RWPE2 (cell line): Measurements from ENCODE around the gene GKAP1.
"Not testable (repeated sequence)": the region's sequence is repeated elsewhere in the genome, so short reads cannot be mapped to it uniquely, and the experiment has no call there.

Experiments used
- ATAC-seq: fragments of 200-7000 bp; cut with Tn5 transposase; 3 replicates; pipeline ENCODE4 v1.9.1; 2021; ENCODE audit warnings: low read depth
- DNase-seq: peaks from one replicate; pipeline ENCODE4 v3.0.0-alpha.2; 2020; ENCODE audit warnings: low spot score
- H3K27ac ChIP-seq: fragments of 450-650 bp; 2 replicates; pipeline ENCODE4 v1.5.1; 2017; ENCODE audit warnings: mild to moderate bottlenecking; ENCODE audit not compliant: poor library complexity, severe bottlenecking
- H3K27me3 ChIP-seq: fragments of 250-450 bp; sonication (Bioruptor Pico); 2 replicates; pipeline ENCODE4 v1.5.1; 2021; ENCODE audit warnings: mild to moderate bottlenecking, moderate library complexity; ENCODE audit not compliant: insufficient read depth, poor library complexity, severe bottlenecking
- H3K36me3 ChIP-seq: fragments of 250-450 bp; sonication (Bioruptor Pico); 2 replicates; pipeline ENCODE4 v1.5.1; 2020; ENCODE audit warnings: low read depth, mild to moderate bottlenecking, moderate library complexity
- H3K4me1 ChIP-seq: fragments of 250-450 bp; sonication (Bioruptor Pico); 2 replicates; pipeline ENCODE4 v1.5.1; 2021; ENCODE audit warnings: mild to moderate bottlenecking, moderate library complexity; ENCODE audit not compliant: insufficient read depth, poor library complexity, severe bottlenecking
- H3K4me3 ChIP-seq: fragments of 250-450 bp; sonication (Bioruptor Pico); 2 replicates; pipeline ENCODE4 v1.5.1; 2021; ENCODE audit warnings: mild to moderate bottlenecking, moderate library complexity; ENCODE audit not compliant: severe bottlenecking
- H3K9me3 ChIP-seq: fragments of 250-450 bp; sonication (Bioruptor Pico); 2 replicates; pipeline ENCODE4 v1.5.1; 2021; ENCODE audit warnings: mild to moderate bottlenecking, moderate library complexity; ENCODE audit not compliant: severe bottlenecking
- CTCF ChIP-seq: fragments of 450-650 bp; IDR thresholded peaks from one replicate; pipeline ENCODE4 v1.5.1; 2017; ENCODE audit warnings: mild to moderate bottlenecking, moderate library complexity; ENCODE audit not compliant: poor library complexity, severe bottlenecking

Gene GKAP1

DNA sequence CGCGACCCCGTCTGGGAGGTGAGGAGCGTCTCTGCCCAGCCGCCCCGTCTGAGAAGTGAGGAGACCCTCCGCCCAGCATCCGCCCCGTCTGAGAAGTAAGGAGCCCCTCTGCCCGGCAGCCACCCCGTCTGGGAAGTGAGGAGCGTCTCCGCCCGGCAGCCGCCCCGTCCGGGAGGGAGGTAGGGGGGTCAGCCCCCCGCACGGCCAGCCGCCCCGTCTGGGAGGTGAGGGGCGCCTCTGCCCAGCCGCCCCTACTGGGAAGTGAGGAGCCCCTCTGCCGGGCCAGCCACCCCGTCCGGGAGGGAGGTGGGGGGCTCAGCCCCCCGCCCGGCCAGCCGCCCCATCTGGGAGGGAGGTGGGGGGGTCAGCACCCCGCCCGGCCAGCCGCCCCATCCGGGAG, 13.6 kb downstream of the GKAP1 start:
- not testable (repeated sequence) for H3K27ac ChIP-seq, ATAC-seq

GRCh38 chr9:83800236-83801033, 17.1 kb downstream of the GKAP1 start:
- H3K9me3 ChIP-seq: no peaks in the 10 kb centered on the region
- no peak for TF ChIP-seq CTCF
- H3K27ac ChIP-seq: no peak overlapping the region
- DNase-seq (no peak), ATAC-seq (no peak)
- H3K27me3 ChIP-seq: no peaks in the 10 kb centered on the region
- no peaks in the 10 kb centered on the region for H3K36me3 ChIP-seq
- no peak overlapping the region for H3K4me3 ChIP-seq
- no peaks in the 10 kb centered on the region for H3K4me1 ChIP-seq

More for the DNA sequence above, 13.6 kb downstream of the GKAP1 start:
- not testable (repeated sequence) for DNase-seq, H3K4me1 ChIP-seq, H3K9me3 ChIP-seq, H3K27me3 ChIP-seq, H3K36me3 ChIP-seq, H3K4me3 ChIP-seq

GRCh38 chr9:83794051-83794450, 23.5 kb downstream of the GKAP1 start:
- DNase-seq: no peak
- H3K9me3 ChIP-seq: no peaks in the 10 kb centered on the region
- no peak overlapping the region for H3K4me3 ChIP-seq
- H3K4me1 ChIP-seq: no peaks in the 10 kb centered on the region
- ATAC-seq: no peak
- no peaks in the 10 kb centered on the region for H3K36me3 ChIP-seq
- no peak for TF ChIP-seq CTCF
- H3K27me3 ChIP-seq: no peaks in the 10 kb centered on the region
- no peak overlapping the region for H3K27ac ChIP-seq

DNA sequence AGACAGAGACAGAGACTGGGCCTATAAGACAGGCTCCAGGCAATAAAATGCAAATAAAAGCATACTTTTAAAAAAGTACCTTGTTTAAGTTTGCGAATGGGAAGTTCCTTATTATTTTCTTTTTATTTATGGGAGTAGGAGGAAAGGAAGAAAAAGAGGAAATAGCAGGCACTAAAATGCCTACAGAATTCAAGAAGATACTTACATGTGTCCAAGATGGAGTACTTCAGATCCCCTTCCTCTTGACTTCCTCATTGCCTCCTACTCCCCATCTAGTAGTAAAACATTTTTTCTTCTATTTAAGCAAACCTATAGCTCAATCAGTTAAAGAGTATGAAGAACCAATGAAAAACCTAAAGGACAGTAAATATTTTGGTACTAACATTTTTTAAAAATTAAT, 24.8 kb downstream of the GKAP1 start:
- Histone ChIP-seq H3K27me3 (no peaks in the 10 kb centered on the region), H3K4me1 (no peaks in the 10 kb centered on the region), H3K9me3 (no peaks in the 10 kb centered on the region), H3K4me3 (no peak overlapping the region), H3K36me3 (no peaks in the 10 kb centered on the region), H3K27ac (no peak overlapping the region)
- no peak for TF ChIP-seq CTCF
- ATAC-seq: no peak
- no peak for DNase-seq

DNA sequence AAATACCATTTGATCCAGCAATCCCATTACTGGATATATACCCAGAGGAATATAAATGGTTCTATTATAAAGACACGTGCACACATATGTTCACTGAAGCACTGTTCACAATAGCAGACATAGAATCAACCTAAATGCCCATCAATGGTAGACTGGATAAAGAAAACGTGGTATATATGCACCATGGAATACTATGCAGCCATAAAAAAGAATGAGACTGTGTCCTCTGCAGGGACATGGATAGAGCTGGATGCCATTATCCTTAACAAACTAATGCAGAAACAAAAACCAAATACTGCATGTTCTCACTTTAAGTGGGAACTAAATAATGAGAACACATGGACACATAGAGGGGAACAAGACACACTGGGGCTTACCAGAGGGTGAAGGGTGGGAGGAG, 39.4 kb downstream of the GKAP1 start:
- DNase-seq (no peak), ATAC-seq (no peak)
- no peaks in the 10 kb centered on the region for H3K4me1 ChIP-seq
- H3K36me3 ChIP-seq: no peaks in the 10 kb centered on the region
- no peak for TF ChIP-seq CTCF
- no peaks in the 10 kb centered on the region for H3K9me3 ChIP-seq
- no peaks in the 10 kb centered on the region for H3K27me3 ChIP-seq
- no peak overlapping the region for H3K27ac ChIP-seq
- no peak overlapping the region for H3K4me3 ChIP-seq
